AG09309 (cell line): ENCODE results near the gene PTPRN2.
"Not testable (repeated sequence)": the region's sequence is repeated elsewhere in the genome, so short reads cannot be mapped to it uniquely, and the experiment has no call there.

Source experiments
- DNase-seq: peaks from one replicate; pipeline ENCODE4 v3.0.0-alpha.2; 2010; ENCODE audit warnings: low read depth
- H3K4me3 ChIP-seq: 2 replicates; pipeline ENCODE4 v1.5.1; 2011; ENCODE audit warnings: mild to moderate bottlenecking, low read depth, low read length, moderate library complexity; ENCODE audit not compliant: control insufficient read depth
- TF ChIP-seq, protein P1 (sequence below): IDR thresholded peaks from 2 replicates; pipeline ENCODE4 v1.5.1; 2011; ENCODE audit warnings: mild to moderate bottlenecking, low read depth, low read length, inconsistent platforms; ENCODE audit not compliant: insufficient read depth, control insufficient read depth; ENCODE audit errors: missing control alignments

PTPRN2 gene

DNA sequence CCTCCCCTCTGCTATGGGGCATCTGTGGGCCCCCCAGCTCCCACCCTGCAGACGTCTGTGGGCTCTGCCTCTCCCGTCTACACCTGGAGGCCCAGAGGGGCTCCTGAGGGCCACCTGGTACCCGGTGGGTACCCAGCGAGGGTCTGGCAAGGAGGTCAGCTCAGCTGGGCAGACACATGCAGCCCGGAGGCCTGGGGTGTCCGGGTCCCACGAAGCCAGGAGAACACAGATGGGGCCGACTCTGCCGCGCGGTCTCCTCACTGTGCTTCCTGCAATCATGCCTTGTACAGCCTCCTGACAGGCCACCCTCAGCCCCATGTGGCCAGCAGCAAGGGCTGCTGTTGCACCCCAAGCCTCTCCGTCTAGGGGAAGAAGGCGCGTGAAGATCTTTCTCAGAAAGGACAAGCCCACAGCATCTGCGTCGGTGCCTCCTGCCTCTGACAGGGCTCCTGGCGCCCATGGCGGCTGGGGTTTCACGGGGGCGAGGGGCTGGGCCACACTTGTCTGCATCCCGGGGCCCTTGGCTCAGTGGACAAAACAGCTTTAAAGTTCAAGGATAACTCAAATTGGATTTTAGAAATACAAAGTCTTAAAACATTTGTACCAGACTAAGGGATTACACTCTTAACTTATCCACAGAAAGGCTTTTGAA is 859.5 kb downstream of the PTPRN2 start:
- TF ChIP-seq, protein P1, sequence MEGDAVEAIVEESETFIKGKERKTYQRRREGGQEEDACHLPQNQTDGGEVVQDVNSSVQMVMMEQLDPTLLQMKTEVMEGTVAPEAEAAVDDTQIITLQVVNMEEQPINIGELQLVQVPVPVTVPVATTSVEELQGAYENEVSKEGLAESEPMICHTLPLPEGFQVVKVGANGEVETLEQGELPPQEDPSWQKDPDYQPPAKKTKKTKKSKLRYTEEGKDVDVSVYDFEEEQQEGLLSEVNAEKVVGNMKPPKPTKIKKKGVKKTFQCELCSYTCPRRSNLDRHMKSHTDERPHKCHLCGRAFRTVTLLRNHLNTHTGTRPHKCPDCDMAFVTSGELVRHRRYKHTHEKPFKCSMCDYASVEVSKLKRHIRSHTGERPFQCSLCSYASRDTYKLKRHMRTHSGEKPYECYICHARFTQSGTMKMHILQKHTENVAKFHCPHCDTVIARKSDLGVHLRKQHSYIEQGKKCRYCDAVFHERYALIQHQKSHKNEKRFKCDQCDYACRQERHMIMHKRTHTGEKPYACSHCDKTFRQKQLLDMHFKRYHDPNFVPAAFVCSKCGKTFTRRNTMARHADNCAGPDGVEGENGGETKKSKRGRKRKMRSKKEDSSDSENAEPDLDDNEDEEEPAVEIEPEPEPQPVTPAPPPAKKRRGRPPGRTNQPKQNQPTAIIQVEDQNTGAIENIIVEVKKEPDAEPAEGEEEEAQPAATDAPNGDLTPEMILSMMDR = no peak
- no peak overlapping the region for H3K4me3 ChIP-seq
- DNase-seq = no peak

DNA sequence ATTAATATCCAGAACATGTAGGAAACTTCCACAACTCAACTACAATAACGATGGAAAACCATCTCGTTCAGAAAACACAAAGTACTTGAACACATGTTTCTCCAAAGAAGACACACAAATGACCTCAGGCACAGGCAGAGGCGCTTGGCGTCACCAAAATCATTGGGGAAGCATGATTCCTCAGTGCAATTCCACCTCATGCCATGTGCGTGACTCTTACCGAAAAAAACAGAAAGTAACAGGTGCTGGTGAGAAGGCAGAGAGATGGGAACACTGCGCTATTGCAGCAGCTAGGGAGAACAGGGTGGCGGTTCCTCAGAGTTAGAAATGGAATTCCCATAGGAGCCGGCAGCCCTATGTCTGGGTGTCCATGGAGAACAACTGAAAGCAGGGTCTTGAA is 860.9 kb downstream of the PTPRN2 start:
- DNase-seq = no peak
- TF ChIP-seq, protein P1 = no peak
- no peak overlapping the region for H3K4me3 ChIP-seq

DNA sequence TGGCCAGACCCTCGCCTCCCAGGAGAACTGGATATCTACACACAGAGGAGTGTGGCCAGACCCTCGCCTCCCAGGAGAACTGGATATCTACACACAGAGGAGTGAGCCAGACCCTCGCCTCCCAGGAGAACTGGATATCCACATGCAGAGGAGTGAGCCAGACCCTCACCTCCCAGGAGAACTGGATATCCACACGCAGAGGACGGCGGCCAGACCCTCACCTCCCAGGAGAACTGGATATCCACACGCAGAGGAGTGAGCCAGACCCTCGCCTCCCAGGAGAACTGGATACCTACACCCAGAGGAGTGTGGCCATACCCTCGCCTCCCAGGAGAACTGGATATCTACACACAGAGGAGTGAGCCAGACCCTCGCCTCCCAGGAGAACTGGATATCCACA is 862.3 kb downstream of the PTPRN2 start:
- not testable (repeated sequence) for H3K4me3 ChIP-seq, DNase-seq

DNA sequence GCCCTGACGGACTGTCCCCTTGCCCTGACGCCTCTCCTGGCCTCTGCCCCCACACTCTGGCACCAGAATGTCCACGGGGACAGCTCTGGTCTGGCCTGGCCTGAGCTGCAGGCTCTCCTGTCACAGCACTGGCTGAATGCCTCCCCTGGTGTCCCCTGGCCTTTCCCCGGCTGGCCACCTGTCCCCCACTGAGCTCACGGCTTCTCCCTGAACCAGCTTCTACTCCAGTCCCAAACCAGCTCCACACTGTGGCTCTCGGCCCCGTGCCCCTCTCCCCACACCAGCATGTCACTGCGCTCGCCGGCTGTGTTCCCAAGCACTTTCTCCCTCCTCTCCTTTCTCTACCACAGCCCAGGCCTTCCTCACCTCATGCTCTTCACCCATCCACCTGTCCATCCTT is 864.4 kb downstream of the PTPRN2 start:
- no peak for DNase-seq
- H3K4me3 ChIP-seq = no peak overlapping the region
- TF ChIP-seq, protein P1 = no peak

- H3K4me3 ChIP-seq = no peak overlapping the region
- TF ChIP-seq, protein P1 = no peak
- no peak for DNase-seq
Observed at GRCh38 chr7:157722137-157723060, 865.2 kb downstream of the PTPRN2 start.

- no peak for DNase-seq
- H3K4me3 ChIP-seq = no peak overlapping the region
- TF ChIP-seq, protein P1 = no peak
Observed at GRCh38 chr7:157721468-157722136, 866.0 kb downstream of the PTPRN2 start.
